NOMO-1 (cell line): ENCODE measurements around the gene KCTD18.

Source experiments
- DNase-seq, 2 experiments: peaks; one replicate each; lab custom pipeline; 2025; ENCODE audit not compliant: unreplicated experiment in 2 of 2; lab: John Stamatoyannopoulos, UW

Gene KCTD18

DNA sequence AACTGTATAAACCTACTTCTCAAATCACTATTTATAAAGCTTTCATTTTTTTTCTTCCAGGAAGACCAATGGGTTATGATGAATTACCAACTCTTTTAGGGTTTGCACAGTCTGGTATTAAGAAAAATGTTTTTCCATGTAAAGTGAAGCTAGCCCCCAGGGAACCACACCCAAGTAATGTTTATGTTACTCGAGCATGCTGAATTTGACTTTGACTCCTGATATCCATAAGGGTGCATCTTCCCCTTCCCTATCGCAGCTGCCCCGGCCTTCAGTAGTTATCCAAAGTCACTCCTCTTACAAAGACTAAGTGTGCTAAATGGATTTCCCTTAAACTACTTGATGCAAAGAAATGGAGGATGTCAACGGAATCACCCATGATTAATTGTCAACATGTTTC, 21.7 kb downstream of the KCTD18 start:
- DNase-seq = no peak

DNA sequence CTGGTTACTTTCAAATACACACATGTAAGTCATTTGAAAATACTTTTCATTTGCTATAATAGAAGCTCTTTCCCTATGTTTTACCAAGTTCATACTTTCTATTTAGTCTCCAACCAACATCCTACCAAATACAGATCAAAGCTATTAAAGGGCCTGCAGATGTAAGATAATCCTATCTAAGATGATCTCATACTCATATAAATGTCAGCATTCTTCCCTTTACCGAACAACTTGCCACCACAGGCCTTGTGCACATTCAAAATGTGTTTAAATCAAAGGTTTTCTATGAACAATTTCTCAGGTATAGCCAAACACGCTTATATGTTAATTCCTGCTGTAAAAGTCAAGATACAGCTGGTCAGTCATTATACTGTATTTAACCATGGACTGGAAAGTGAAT, 23.3 kb downstream of the KCTD18 start:
- no peak for DNase-seq

DNA sequence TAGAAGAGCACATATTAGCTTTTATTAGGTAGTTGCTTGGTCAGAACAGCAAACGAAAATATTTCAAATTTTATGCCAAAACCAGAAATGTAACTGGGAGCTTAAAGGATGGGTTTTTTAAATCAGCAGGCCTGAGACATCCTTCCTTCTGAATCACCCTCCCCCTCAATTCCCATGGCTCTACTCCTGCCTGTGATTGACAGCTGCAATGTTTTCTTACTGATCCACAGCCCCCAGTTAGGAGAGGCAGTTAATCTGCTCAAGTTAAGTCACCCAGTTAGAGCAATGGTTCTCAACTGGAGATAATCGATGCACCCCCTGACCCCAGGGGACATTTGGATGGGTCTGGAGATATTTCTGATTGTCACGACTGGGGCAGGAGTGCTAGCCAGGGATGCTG, 24.9 kb downstream of the KCTD18 start:
- DNase-seq = no peak

DNA sequence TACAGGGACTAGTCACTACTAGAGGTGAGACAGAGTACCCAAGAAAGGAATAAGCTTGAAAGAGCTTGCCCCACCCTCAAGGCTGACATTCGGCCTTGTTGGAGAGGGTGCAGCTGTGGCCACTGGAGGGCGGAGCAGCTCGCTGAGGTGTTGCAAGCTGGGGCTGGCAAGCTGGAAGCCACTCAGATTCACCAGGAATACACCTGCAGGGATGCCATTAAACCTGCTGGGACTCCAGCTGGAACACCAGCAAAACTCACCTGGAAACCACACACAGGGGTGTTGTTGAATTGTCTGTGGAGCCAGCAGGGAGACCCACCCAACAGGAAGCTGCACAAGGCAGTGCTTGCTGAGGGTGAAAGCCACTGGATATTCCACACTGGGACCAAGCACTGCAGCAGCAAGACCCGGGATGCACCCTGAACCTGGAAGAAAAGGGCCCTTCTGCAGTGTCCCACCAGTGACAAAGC, 26.1 kb downstream of the KCTD18 start:
- DNase-seq = no peak

DNA sequence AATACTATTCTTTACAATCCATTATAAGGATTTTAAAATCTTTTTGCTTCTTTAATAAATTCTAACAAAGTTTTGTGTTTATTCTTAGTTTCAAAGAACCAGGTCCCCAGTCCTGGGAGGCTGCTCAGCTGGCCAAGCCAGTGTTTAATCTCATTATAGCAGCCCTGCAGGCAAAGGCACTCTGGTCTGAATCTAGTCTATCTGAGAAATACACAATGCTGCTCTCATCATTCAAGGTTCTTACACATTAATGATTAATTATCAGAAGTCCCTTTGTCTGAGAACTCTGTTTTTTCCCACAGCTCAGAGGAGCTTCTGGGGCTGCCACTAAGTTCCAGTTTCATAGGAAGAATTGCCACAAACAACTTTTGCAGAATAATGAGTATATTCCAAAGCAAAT, 27.7 kb downstream of the KCTD18 start:
- DNase-seq = no peak

DNA sequence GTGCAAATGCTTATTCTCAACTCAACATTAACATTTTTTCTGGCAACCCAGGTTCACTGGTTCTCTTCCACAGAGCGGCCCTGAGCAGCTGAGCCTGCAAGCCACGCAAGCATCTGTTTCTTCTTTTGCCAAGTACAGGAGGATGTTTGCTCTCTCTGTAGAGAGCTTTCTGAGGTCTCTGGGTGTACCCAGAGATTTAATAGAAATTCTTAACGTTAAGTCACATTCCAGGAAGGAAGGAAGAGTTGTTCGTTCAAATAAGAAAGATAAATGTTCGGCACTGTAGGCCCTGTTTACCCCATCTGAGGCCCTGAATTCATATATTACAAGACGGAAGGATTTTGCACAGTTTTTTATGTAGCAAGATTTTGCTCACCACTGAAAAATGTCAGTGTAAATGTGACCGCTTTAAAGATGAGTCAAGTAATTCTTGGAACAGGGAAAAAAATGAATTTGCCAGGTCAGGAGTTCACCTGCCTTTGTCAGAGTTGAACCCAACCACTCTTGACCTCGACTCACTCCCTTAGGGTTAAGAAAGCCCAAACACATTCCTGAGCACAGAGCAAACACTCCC, 30.1 kb downstream of the KCTD18 start:
- no peak for DNase-seq

DNA sequence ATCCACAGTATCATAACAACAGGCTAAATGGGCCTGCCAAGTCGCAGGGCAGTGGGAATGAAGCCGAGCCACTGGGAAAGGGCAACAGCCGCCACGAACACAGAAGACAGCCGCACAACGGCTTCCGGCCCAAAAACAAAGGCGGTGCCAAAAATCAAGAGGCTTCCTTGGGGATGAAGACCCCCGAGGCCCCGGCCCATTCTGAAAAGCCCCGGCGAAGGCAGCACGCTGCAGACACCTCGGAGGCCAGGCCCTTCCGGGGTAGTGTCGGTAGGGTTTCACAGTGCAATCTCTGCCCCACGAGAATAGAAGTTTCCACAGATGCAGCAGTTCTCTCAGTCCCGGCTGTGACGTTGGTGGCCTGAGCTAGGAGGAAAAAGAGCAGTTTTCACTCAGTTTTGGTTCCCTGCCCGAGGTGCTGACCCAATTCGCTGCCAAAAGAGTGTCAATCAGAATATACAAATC, 32.2 kb downstream of the KCTD18 start:
- no peak for DNase-seq

DNA sequence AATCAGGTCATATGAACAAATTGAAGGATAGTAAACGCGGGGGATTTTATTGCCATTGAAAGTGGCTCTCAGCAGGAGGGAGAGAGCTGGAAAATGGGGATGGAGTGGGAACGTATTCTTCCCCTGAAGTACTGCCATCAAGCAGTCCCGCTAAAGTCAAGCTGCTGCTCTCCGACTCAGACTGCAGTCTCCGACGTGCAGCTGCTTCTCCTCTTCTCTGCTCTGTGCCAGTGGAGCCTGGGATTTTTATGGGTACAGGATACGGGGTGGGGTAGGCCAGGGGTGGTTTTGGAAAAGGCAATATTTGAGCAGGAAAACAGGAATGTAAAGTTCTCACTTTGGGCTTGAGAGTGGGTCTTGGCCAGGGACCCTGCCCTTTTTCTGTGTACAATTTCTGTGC, 33.0 kb downstream of the KCTD18 start:
- DNase-seq = no peak

DNA sequence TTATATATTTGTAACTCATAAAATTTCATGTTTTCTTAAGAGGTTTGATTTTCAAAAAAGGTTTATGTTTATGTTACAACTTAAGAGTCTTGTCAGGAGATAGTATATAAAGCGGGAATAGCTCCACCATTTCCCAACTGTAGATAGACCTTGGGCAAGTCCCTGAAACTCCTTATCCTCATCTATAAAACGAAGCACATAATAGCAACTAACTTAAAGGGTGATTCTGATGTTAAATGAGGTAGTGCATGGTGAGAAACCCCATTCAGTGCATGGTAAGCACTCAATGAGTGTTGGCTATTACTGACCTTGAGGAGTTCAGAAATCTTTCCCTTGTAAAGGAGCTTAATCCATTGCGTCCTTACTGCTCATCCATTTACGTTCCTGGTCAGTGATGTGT, 34.1 kb downstream of the KCTD18 start:
- no peak for DNase-seq

DNA sequence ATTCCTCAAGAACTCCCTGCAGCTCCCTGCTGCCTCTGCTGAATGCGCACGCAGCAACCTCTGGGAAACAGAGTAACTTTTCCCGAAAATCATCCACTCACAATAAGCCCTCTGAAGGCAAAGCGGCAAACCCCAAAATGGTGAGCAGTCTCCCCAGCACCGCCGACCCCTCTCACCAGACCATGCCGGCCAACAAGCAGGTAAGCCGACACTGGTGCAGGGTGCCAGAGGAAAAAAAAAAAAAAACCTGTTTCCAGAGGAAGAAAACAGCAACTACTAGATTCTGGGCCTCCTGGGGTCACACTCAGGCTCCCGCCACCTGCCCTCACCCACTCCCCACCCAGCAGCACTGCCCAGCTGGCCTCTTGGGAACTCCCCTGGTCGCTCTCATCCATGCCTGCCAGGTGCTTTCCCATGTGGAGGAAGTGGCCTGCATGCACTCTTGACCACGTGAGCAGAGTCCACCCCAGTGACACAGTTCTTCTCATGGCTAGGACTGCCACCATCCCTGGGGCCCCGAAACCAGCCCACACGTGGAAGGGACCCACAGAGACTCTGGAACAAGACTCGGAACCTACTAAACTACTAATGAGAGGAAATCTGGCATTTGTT, 36.9 kb downstream of the KCTD18 start:
- no peak for DNase-seq

DNA sequence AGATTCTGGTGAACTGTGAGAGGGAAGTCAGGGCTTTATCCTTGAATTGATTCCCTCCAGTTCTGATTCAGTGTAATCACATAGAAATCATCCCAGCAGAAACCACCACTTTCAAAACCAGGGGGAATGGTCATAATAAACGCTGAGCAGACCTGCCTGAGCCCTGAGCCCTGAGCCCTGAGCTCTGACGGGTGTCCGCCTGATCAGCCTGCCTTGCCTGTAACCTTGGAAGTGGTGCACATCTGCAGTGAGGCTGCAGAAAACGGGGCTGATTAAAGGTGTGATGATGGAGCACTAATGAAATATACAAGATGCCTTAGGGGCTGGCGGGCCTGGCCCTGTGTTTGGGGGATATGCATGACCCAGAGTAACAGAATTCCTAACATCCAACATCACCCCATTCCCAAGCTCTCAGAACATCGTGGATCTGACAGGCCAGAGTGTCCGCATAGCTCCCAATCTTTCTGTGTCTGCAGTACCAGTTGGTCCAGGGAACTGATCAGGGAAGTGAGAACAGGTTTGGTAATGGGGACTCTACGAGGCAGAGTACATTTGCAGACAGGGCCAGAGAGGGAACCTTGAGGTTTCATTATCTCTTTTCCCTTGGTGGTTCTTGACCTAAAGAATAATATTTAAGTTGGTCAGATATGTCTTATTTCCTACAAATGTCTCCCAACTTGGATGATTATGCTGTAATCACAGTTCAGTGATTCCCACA, 37.8 kb downstream of the KCTD18 start:
- no peak for DNase-seq

DNA sequence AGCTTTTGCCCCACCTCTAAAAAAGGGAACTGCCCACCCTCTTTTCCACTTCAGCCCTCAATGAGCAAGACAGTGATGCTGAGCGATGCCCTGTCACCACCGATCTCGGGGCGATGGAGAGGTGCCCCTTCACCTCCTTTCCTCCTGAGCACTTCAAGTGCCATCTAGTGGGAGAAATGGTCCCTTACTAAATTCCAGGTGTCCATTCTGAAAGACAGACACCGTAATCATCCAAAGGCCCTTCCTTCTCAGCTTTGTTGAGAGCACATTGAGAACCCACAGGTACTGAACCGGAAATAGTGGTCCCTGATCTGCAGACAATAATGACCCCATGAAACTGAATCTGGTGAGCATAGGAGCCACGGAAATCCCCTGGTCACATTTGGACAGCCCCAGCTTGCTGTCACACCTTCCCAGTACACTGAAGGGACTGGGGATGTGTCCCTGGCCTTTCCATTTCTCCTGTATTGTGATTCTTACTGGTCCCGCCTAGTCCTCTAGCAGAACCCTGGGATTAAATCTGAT, 38.5 kb downstream of the KCTD18 start:
- DNase-seq = peak; percentile 8 to 19

DNA sequence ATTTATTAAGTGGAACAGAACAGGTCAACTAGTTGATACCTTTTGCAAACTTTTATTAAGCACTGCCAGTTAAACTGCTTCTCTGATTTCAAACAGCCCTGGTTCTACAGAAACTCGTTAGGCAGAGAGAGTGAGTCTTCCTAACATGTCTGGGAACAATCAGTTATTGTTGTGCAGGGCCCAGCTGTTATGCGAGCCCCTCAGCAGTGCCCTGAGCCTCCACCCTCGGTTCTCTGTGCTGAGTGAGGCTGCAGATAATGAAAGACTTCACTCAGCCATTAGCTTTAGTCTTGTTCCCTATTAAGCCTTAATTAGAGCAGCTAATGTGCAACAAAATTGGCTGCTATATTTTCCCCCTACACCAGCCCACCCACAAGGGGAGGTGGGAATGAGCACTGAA, 39.6 kb downstream of the KCTD18 start:
- DNase-seq = no peak

DNA sequence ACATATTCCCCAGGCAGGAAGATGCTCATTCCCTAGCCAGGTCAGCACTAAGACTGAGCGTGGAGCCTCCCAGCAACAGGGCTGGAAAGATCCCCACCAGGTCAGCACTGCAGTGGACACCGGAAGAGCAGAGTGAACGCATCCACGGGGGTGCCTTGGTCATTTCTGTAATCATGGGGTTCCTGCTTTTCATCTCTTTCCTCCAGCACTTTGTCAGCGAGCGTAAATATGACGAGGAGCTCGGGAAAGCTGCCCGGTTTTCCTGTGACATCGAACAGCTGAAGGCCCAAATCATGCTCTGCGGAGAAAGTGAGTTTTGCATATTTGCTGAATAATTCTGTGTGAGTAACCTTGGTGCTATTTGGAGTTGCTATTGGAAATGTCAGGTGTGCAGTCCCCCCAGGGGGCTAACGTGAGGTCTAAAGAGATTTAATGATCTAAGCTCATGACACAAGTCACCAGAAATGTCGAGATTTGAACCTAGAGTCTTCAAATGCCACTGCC, 40.1 kb downstream of the KCTD18 start:
- DNase-seq = no peak

DNA sequence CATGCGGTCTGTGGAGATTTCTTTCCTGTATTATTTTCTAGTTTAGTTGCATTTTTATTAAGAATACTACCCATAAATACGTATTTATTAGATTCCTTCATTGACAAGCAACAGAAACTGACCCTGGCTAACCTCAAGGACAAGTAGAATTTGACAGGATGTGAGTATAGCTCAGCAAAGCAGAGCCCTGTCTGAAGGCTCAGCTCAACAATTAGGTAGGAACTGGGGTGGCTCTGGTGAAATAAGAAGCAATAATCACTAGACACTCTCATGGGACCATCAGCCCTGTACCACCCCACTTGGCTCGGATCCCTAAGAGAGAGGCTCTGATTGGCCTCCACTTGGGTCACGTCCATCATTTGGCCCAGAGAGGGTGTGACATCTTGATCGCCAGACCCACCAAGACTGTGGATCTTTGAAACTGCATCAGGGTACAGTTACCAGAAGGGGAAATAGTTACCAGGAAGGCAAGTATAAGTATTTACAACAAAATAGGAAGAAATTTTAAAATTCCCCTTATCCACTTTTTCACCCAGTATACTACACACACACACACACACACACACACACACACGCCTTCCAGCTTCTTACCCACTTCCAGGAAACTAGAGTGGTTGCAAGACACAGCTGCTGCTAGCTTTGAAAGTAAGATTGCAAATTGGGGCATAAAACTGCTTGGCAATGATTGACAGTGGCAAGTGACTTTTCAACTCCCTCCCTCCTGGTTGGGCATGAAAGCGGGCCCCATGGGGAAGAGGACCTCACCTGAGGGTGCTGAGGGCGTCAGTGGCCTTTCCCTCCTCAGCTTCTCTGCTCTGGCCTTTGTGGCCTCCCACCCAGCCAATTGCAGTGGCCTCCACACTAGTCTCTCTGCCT, 41.8 kb downstream of the KCTD18 start:
- no peak for DNase-seq

DNA sequence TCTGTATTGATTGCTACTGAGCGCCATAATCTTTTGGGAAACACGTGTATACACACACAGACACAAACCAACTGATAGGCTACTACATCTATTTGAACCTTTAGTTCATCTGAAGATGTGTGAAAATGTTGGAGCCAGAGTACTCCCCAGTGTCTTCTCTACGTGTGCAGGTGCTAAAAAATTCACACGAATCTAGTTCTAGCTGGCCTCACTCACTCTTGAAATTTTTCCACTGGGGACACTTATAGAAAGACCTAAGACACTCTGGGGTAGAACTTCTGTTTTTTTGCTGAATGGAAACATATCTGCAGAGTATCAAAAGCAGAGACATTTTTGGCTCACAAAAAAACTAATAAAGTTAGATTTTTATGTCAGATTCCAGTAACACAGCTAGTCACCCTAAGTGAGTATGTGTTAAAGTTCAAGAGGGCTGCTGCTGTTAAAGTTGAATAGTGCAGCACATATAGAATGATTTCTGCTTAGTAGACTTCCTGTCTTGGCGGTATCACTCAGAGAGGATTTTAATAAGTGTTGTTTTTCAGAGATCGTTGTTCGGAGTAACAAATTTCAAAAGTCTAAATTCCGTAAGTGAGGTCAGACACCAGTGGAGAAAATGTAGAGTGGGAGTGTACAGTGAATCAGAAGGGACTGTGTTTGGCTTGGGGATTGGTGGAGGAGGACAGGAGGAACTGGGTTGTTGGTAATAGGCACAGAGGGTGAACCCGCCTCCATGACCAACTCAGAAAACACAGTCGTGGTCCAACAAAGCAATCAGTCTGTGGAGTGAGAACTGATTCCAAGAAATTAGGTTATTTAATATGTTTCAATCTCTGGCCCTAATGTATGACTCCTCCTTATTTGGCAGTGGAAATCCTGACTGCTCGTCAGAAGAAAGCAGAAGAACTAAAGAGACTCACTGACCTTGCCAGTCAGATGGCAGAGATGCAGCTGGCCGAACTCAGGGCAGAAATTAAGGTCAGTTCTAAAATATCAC, 43.1 kb downstream of the KCTD18 start:
- no peak for DNase-seq

DNA sequence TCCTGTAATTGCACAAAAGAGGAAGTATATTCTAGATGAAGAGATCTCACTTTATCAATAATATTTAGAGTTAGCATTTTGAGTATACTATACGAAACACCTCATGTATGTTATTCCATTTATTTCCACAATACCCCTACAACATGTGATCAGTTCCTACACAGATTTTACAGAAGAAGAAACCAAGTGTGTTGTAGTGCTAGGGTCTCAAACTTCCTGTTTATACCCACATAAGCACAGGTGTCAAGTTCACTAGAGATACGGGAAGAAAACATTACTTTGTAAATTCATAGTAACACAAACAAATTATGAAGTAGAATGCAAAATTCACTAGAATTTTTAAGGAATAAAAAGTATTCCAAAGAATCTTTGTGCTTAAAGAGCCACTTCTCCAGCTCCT, 46.4 kb downstream of the KCTD18 start:
- no peak for DNase-seq

DNA sequence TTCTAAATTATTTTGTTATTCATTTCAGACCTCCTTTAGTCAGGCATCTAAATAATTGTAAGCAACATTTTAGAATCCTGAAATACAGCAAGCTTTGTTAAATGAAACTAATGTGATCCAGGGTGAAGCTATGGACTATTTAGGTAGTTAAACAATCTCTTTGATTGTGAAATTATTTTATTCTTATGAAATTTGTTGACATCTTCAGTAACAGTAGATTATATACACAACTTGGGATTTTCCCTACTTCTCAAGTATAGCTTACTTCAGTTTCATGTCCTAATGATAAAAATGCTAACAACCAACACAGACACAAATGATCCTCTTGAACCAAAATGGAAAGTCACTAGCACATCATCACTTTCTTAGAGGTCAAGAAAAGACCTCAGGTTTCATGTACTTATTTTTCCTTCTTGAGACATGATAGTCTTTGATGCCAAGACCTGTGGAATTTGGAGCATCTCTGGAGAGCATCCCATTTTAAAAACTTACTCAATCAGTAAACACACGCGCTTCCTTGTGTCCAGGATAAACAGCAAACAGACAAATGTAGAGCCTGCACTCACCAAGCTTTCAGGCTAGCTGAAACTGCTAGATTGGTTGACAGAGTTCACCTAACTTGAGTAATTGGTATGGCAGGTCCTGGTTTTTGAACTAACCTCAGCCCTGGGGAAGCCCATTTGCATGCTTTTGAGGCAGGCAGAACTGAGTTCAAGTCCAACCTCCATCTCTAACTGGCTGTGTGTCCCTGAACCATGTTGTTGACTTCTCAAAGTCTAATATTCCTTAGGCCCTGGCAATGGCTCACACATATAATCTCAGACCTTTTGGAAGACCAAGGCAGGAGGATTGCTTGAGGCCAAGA, 47.8 kb downstream of the KCTD18 start:
- DNase-seq = no peak

DNA sequence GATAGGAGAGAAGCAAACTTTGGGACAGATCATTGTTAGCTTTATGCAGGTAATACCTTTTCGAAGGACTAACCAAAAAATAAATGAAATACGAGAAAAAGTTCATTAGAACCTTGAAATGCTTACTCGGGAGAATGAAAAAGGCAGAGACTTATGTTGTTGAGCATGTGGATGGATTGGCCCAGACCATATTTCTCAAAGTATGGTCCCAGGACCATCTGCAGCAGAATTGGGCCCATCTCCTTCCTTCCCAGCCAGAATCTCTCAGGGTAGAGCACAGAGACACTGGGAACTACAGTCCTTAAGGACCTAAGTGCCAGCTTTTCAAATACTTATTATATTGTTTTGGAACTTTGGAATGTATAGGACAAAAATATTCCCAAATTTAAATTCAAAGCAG, 50.8 kb downstream of the KCTD18 start:
- DNase-seq = no peak
